ENCODE results near the gene MITF. TPM values are rescaled to one million over a fixed set of nuclear protein-coding genes. Genes with fewer than 3 reads are reported as not detected.

MITF gene
- polyA plus RNA-seq, 1 of the 3 experiments (the other 2 are of a cell fraction) = 1.7 TPM

DNA sequence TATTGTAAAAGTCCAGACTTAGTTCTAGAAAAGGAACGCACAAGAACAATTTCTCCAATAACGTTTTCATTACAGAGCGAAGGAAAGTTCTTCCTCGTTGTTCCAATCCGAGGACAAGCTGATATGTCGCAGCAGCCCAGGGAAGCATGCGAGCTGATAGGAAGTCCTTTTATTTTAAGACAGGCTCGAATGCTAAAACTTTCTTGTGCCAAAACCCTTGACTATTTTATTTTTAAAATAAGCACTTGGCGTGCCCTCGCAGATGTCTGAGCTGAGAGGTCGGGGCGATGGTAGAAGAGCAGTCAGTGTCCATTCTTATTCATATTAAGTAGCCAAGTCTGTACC lies 433 bp upstream of the MITF start:
- H3K4me2 ChIP-seq = peak overlapping the region; percentile 90
- no peak for DNase-seq
- 2% methylated on average over 12 of the region's 12 CpGs for WGBS (ENCODE audit: low lambda C conversion rate)
- peak overlapping the region; percentile 41; the same call in 1 of the 2 replicates for H3K9ac ChIP-seq
- no peaks in the 10 kb centered on the region; the same call in 1 of the 2 replicates for H3K79me2 ChIP-seq (ENCODE audit: insufficient read depth)
- H3K9me2 ChIP-seq = no peaks in the 10 kb centered on the region
- no peaks in the 10 kb centered on the region for H3F3A ChIP-seq (replicated peaks; ENCODE audit: insufficient read depth)
- POLR2A ChIA-PET = no interaction called here
- H4K20me1 ChIP-seq (ENCODE audit: insufficient read depth) = no peaks in the 10 kb centered on the region
- TF ChIP-seq CHD2 (IDR thresholded peaks at IDR 0.05; ENCODE audit: low read length, partially characterized antibody) (no peak), TEAD4 (IDR thresholded peaks at IDR 0.05; ENCODE audit: borderline replicate concordance, insufficient read depth) (no peak), REST (IDR thresholded peaks at IDR 0.05; ENCODE audit: low read depth, low read length) (no peak), MXI1 (IDR thresholded peaks at IDR 0.05; ENCODE audit: low read depth, low read length) (no peak), RCOR1 (IDR thresholded peaks at IDR 0.05; ENCODE audit: low read length) (no peak), RXRA (IDR thresholded peaks at IDR 0.05; ENCODE audit: borderline replicate concordance, low read depth) (no peak), TCF12 (IDR thresholded peaks at IDR 0.05) (no peak), GATA2 (CRISPR knock-in tag; IDR thresholded peaks at IDR 0.05) (no peak)
- TF ChIP-seq, protein P1, sequence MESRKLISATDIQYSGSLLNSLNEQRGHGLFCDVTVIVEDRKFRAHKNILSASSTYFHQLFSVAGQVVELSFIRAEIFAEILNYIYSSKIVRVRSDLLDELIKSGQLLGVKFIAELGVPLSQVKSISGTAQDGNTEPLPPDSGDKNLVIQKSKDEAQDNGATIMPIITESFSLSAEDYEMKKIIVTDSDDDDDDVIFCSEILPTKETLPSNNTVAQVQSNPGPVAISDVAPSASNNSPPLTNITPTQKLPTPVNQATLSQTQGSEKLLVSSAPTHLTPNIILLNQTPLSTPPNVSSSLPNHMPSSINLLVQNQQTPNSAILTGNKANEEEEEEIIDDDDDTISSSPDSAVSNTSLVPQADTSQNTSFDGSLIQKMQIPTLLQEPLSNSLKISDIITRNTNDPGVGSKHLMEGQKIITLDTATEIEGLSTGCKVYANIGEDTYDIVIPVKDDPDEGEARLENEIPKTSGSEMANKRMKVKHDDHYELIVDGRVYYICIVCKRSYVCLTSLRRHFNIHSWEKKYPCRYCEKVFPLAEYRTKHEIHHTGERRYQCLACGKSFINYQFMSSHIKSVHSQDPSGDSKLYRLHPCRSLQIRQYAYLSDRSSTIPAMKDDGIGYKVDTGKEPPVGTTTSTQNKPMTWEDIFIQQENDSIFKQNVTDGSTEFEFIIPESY (IDR thresholded peaks at IDR 0.05; ENCODE audit: borderline replicate concordance, low read depth) = no peak
- TF ChIP-seq, protein P2, sequence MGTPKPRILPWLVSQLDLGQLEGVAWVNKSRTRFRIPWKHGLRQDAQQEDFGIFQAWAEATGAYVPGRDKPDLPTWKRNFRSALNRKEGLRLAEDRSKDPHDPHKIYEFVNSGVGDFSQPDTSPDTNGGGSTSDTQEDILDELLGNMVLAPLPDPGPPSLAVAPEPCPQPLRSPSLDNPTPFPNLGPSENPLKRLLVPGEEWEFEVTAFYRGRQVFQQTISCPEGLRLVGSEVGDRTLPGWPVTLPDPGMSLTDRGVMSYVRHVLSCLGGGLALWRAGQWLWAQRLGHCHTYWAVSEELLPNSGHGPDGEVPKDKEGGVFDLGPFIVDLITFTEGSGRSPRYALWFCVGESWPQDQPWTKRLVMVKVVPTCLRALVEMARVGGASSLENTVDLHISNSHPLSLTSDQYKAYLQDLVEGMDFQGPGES (IDR thresholded peaks at IDR 0.05; ENCODE audit: low read depth, low read length) = no peak
- TF ChIP-seq, protein P3, sequence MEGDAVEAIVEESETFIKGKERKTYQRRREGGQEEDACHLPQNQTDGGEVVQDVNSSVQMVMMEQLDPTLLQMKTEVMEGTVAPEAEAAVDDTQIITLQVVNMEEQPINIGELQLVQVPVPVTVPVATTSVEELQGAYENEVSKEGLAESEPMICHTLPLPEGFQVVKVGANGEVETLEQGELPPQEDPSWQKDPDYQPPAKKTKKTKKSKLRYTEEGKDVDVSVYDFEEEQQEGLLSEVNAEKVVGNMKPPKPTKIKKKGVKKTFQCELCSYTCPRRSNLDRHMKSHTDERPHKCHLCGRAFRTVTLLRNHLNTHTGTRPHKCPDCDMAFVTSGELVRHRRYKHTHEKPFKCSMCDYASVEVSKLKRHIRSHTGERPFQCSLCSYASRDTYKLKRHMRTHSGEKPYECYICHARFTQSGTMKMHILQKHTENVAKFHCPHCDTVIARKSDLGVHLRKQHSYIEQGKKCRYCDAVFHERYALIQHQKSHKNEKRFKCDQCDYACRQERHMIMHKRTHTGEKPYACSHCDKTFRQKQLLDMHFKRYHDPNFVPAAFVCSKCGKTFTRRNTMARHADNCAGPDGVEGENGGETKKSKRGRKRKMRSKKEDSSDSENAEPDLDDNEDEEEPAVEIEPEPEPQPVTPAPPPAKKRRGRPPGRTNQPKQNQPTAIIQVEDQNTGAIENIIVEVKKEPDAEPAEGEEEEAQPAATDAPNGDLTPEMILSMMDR (IDR thresholded peaks at IDR 0.05) = no peak
- TF ChIP-seq, protein P4, sequence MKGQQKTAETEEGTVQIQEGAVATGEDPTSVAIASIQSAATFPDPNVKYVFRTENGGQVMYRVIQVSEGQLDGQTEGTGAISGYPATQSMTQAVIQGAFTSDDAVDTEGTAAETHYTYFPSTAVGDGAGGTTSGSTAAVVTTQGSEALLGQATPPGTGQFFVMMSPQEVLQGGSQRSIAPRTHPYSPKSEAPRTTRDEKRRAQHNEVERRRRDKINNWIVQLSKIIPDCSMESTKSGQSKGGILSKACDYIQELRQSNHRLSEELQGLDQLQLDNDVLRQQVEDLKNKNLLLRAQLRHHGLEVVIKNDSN (IDR thresholded peaks at IDR 0.05; ENCODE audit: borderline replicate concordance, low read depth) = no peak
- peak overlapping the region; percentile 86 to 95 for H3K4me3 ChIP-seq (ENCODE audit: low read depth in 2 of 2, low read length in 1 of 2)
- CTCF ChIA-PET = interaction anchor here (1.1 to 2.1 kb wide), 2 partner anchors 48 to 117 kb away, joined by 4 to 10 read pairs; no protein-coding TSS in a partner anchor
- peak overlapping the region; percentile 5 to 50; a peak in 3 of 4 replicates for H3K27ac ChIP-seq (ENCODE audit: low read depth in 2 of 2, low read length in 1 of 2)
- H3K4me1 ChIP-seq (ENCODE audit: control insufficient read depth in 1 of 2, insufficient read depth in 2 of 2, low read depth in 1 of 2, low read length in 1 of 2) = peaks cover 0 to 8% of the 10 kb centered on the region in 2 experiments; a peak in 1 of 4 replicates
- no peaks in the 10 kb centered on the region for H3K36me3 ChIP-seq (replicated peaks in 1 of 2; ENCODE audit: control insufficient read depth in 1 of 2, insufficient read depth in 2 of 2, low read length in 1 of 2)
- peaks cover 5% of the 10 kb centered on the region; the same call in 1 of the 2 replicates for H3K27me3 ChIP-seq (ENCODE audit: insufficient read depth)
- no peaks in the 10 kb centered on the region for H3K9me3 ChIP-seq
- peak overlapping the region; percentile 97 for H2AFZ ChIP-seq (ENCODE audit: low read depth)
